Stimulated activated CD4-positive, alpha-beta T cell treated with anti-CD3 and anti-CD28 coated beads, Interleukin-12 subunit alpha, Interleukin-12 subunit beta, amount 100 ng/mL, for 48 hours (primary cell): ENCODE measurements around the gene CLN6.
"Not testable (repeated sequence)": the region's sequence is repeated elsewhere in the genome, so short reads cannot be mapped to it uniquely, and the experiment has no call there.

Experiments used
- DNase-seq, 3 donors: peaks; one replicate each; pipeline ENCODE4 v3.0.0-alpha.2; 2020; ENCODE audit warnings: low read depth in 2 of 3, low spot score in 1 of 3

CLN6 gene

GRCh38 chr15:68207176-68207935, 22.2 kb downstream of the CLN6 start:
- DNase-seq, result no peak

GRCh38 chr15:68206711-68207151, 22.8 kb downstream of the CLN6 start:
- no peak for DNase-seq

- DNase-seq, result no peak
Observed at GRCh38 chr15:68205954-68206539, 23.5 kb downstream of the CLN6 start.

DNA sequence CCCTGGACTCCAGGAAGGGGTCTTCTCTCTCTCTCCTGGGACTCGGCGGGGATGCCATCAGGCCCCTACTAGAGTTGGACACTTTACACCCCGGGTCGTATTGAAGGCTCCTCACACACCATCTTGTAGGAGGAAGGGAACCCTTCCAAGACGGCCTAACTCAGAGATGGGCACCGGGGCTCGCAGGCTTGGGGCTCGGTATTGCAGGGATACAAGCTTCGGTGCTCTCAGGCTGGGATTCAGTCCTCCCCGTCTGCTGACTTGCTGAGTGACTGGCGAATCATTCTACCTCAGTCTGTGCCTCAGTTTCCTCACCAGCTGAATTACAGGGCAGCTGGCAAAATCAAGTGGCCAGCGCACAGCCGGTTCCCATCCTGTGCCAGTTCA, 24.0 kb downstream of the CLN6 start:
- no peak for DNase-seq

DNA sequence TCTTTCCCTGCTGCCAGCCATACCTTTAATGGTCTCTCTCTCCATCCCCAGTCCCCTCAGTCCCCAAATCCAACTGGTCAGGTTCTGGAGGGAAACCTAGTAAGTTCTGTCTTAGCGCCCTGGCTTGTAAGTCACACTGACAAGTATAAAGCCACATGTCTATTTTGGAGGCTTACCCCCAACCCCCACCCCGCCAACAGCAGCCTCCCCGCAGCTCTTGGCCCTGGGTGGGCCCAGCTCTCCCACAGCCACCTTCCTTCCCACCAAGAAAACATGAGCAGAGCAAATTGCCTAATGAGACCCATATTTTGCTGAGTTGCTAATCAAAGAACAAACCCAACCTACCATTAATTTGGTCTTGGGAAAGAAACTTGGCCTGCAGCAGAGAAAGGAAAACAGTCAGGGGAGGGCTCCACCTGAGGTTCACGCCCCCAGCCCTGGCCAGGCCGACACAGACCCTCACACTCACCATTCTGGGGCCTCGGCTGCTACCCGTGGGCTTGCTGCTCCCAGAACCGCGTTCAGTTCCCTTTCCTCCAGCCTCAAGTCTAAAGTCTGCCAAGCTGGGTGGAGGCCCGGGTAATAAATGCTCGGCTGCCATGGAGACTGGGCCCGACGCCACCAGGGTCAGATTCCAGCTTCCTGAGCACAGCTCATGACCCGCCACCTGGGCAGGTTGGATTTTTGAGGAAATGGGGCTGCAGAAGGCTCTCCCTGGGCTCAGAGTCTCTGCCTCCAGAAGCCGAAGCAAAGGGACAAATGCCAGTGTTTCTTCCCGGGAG, 24.6 kb downstream of the CLN6 start, which contains the start of gene CALML4:
CALML4 (minus strand) TSS at position 557 of the 782 bp plus-strand sequence; CDS start at position 472, 85 bp downstream.
- DNase-seq, result no peak

- DNase-seq, result no peak
Observed at GRCh38 chr15:68204361-68204760, 25.2 kb downstream of the CLN6 start.

DNA sequence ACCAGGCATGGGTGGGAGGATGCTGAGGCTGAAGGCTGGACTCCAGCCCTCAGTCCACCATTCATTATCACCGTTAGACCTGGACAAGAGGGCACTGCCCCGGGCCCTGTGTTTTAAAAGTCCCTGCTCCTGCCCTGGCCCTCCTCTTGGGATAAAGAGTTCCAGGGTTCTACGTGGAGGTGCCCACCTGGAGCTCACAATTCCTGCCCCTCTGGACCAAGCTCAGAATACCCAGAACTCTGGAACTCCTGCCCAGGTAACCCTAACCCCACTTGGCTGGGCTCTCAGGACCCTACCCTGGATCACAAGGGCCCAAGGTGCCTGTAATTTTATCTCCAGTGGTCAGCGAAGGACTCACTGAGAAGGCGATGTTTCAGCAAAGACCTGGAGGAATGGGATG, 25.6 kb downstream of the CLN6 start:
- no peak for DNase-seq

- no peak for DNase-seq
Observed at GRCh38 chr15:68203486-68203885, 26.0 kb downstream of the CLN6 start.

- DNase-seq, result not testable (repeated sequence)
Observed at GRCh38 chr15:68202994-68203393, 26.5 kb downstream of the CLN6 start.

- DNase-seq, result no peak
Observed at GRCh38 chr15:68201879-68202261, 27.7 kb downstream of the CLN6 start.

GRCh38 chr15:68201153-68201878, 28.2 kb downstream of the CLN6 start:
- no peak for DNase-seq

- DNase-seq, result no peak
Observed at GRCh38 chr15:68200016-68200861, 29.3 kb downstream of the CLN6 start.

- no peak for DNase-seq
Observed at GRCh38 chr15:68199340-68199739, 30.2 kb downstream of the CLN6 start.

DNA sequence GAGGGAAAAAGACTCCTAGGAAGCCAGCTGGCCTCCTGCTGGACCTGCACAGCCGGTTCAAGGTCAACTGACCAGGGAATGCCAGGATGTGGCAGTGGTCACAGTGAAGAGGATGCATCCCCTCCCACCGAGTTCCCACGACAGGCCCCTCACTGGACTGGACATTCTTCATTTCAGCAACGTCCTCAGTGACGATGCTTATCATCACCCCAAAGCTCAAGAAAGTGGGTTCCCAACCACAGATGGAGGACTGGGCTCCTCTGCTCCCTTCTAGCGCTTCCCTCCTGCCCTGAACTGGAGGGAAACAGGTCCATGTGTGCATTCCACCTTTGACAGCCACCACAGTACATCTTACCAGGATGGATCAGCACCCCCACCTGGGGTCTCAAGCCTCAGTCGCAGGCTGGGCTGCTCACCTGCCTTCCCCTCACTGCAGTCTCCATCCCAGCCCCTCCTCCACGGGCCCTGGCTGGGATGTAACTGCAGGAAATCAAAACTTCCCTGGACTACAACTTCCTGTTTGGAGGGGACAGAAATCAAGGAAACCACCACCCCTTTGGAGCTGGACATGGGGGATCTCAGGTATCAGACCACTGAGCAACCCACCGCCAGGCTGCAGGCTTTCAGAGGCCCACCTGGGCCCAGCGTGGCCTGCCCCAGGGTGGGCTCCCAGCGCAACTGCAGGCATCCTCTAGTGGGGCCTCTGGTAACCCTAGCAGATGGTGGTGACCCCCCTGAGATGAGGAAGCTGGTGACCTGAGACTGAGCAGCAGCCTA, 31.7 kb downstream of the CLN6 start:
- DNase-seq, result no peak

DNA sequence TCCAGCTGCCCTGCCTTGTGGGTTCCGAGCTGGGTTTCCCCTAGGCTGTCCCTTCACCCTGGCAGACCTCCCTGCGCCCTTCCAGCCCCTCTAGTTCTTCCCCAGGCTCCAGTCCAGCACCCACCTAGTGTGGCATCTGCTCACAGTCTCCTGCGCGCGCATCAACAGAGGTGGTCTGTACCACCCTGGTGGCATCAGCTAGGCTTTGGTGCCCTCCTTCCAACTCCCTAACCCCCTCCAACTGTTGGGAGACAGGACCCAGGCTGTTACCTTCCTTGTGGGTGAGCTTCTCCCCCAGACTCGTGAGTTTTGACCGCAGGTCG, 32.4 kb downstream of the CLN6 start:
- no peak for DNase-seq

- DNase-seq, result no peak
Observed at GRCh38 chr15:68196445-68197169, 32.9 kb downstream of the CLN6 start.

- DNase-seq, result no peak
Observed at GRCh38 chr15:68195336-68196112, 34.0 kb downstream of the CLN6 start.

- DNase-seq, result no peak
Observed at GRCh38 chr15:68192804-68193486, 36.6 kb downstream of the CLN6 start.
